H1 (cell line): ENCODE data around the gene KCNQ2. TPM values are rescaled to one million over a fixed set of nuclear protein-coding genes. Genes with fewer than 3 reads are reported as not detected.

Source experiments
- CHD1 ChIP-seq: IDR thresholded peaks from 2 replicates; pipeline ENCODE4 v1.6.1; 2012; ENCODE audit warnings: low read depth, low read length, improper control_type of control experiment
- POU5F1 ChIP-seq: IDR thresholded peaks from 2 replicates; pipeline ENCODE4 v1.6.1; 2011; ENCODE audit warnings: low read depth, mild to moderate bottlenecking, low read length, moderate library complexity
- SP4 ChIP-seq: IDR thresholded peaks from 2 replicates; pipeline ENCODE4 v1.6.1; 2012; ENCODE audit warnings: low read length, inconsistent platforms
- TAF7 ChIP-seq: optimal IDR thresholded peaks from 2 replicates; pipeline ENCODE3; 2011; ENCODE audit warnings: low read depth, mild to moderate bottlenecking, inconsistent platforms, low read length, moderate library complexity, borderline replicate concordance
- polyA plus RNA-seq, 7 experiments: library from polyadenylated mRNA; depleted of rRNA in 3 of 7; stranded (reverse) in 5 of 7; unstranded in 2 of 7; fragments of >200 nt in 5 of 7; fragments of 200-250 nt in 2 of 7; gene quantifications; 1 replicate in 5 of 7; 2 replicates in 1 of 7; 4 replicates in 1 of 7; pipeline versions ENCODE4 v1.2.1 to v1.2.3, GENCODE V29; 2011 to 2013; ENCODE audit warnings: missing spikeins in 2 of 7, mixed read lengths in 2 of 7
- total RNA-seq: library from RNA; stranded (reverse); fragmentation: NEBNext Ultra II Directional; extraction: Animal tissue kit (Norgen Biotek cat#: 25700); gene quantifications from 2 replicates; pipeline ENCODE4 v1.2.1, GENCODE V29; 2021
- TF ChIP-seq, protein P1 (sequence below): IDR thresholded peaks from 2 replicates; pipeline ENCODE4 v1.6.1; 2012; ENCODE audit warnings: inconsistent platforms

Gene KCNQ2
- total and polyA plus RNA-seq, 2 of the 8 experiments (the other 6 are each of a cell fraction or from before 2014, with no cell fraction given) = 82.6 to 243 TPM

DNA sequence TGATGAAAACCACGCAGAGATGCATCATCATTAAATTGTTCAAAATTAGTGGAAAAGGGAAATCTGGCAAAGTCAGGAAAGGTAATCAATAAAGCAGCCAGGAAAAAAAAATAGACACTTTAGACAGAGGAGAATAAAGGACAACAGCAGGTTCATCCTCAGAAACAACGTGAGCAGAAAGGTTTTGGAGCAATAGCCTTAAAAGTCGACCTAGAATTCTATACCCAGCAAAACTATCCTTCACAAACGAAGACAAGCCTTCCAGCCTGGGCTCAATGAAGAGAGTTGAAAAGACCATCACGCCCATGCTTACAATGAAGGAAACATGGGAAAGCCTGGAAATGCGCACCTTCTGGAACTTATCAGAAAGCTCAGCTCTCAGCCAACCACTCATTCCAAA, 86.6 kb downstream of the KCNQ2 start (continued):
- TF ChIP-seq SP4 = no peak
- no peak for TF ChIP-seq CHD1
- TF ChIP-seq TAF7 = no peak
- TF ChIP-seq, protein P1, sequence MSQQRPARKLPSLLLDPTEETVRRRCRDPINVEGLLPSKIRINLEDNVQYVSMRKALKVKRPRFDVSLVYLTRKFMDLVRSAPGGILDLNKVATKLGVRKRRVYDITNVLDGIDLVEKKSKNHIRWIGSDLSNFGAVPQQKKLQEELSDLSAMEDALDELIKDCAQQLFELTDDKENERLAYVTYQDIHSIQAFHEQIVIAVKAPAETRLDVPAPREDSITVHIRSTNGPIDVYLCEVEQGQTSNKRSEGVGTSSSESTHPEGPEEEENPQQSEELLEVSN = no peak
- TF ChIP-seq POU5F1 = no peak
